MM.1S (cell line): ENCODE results near the gene PRMT1.
A peak's percentile ranks its signal among the peaks of the same experiment; 100 is the strongest.

Source experiments
- DNase-seq: peaks from one replicate; pipeline ENCODE4 v3.0.0-alpha.2; 2015
- H2AFZ ChIP-seq: fragments of 300-600 bp; sonication (generic); 2 replicates; pipeline ENCODE4 v1.6.0; 2016; ENCODE audit warnings: antibody characterized with exemption, low read length
- H3F3A ChIP-seq: fragments of 300-600 bp; sonication (generic); 2 replicates; pipeline ENCODE4 v1.6.1; 2016; ENCODE audit warnings: mild to moderate bottlenecking, antibody characterized with exemption, low read length, moderate library complexity, mixed read lengths; ENCODE audit not compliant: insufficient read depth
- H3K27ac ChIP-seq: fragments of 300-600 bp; sonication (generic); 2 replicates; pipeline ENCODE4 v1.5.1; 2016; ENCODE audit warnings: mild to moderate bottlenecking, low read length
- H3K27me3 ChIP-seq: fragments of 300-600 bp; sonication (generic); replicated peaks from 2 replicates; pipeline ENCODE4 v1.6.0; 2016; ENCODE audit warnings: low read length; ENCODE audit not compliant: insufficient read depth
- H3K36me3 ChIP-seq: fragments of 300-600 bp; sonication (generic); replicated peaks from 2 replicates; pipeline ENCODE4 v1.6.1; 2016; ENCODE audit warnings: mild to moderate bottlenecking, low read length, mixed read lengths; ENCODE audit not compliant: insufficient read depth
- H3K4me1 ChIP-seq: fragments of 300-600 bp; sonication (generic); 2 replicates; pipeline ENCODE4 v1.6.1; 2016; ENCODE audit warnings: low read length, mixed read lengths
- H3K4me2 ChIP-seq: fragments of 300-600 bp; sonication (generic); 2 replicates; pipeline ENCODE4 v1.6.0; 2016; ENCODE audit warnings: low read depth, low read length
- H3K4me3 ChIP-seq: fragments of 300-600 bp; sonication (generic); 2 replicates; pipeline ENCODE4 v1.5.1; 2016; ENCODE audit warnings: low read length, mixed read lengths
- H3K79me2 ChIP-seq: fragments of 300-600 bp; sonication (generic); 2 replicates; pipeline ENCODE4 v1.6.1; 2016; ENCODE audit warnings: mixed run types, low read length, mixed read lengths
- H3K9ac ChIP-seq: fragments of 300-600 bp; sonication (generic); 2 replicates; pipeline ENCODE4 v1.6.1; 2016; ENCODE audit warnings: low read length, mixed read lengths
- H3K9me2 ChIP-seq: fragments of 300-600 bp; sonication (generic); replicated peaks from 2 replicates; pipeline ENCODE4 v1.6.1; 2016; ENCODE audit warnings: mild to moderate bottlenecking, low read length, mixed read lengths; ENCODE audit not compliant: insufficient read depth
- H3K9me3 ChIP-seq: fragments of 300-600 bp; sonication (generic); replicated peaks from 2 replicates; pipeline ENCODE4 v1.6.1; 2016; ENCODE audit warnings: mild to moderate bottlenecking, low read length, mixed read lengths; ENCODE audit not compliant: insufficient read depth
- H4K20me1 ChIP-seq: fragments of 300-600 bp; sonication (generic); 2 replicates; pipeline ENCODE4 v1.6.1; 2016; ENCODE audit warnings: mild to moderate bottlenecking, low read length, moderate library complexity, mixed read lengths; ENCODE audit not compliant: insufficient read depth
- EZH2 ChIP-seq: fragments of 300-600 bp; sonication (generic); optimal IDR thresholded peaks from 2 replicates; pipeline ENCODE3; 2017; ENCODE audit warnings: low read depth, mild to moderate bottlenecking, antibody characterized with exemption, low read length, mixed read lengths
- EZH2phosphoT487 ChIP-seq: fragments of 300-600 bp; sonication (generic); IDR thresholded peaks from 2 replicates; pipeline ENCODE4 v1.6.1; 2018; ENCODE audit warnings: antibody characterized with exemption, low read length
- TF ChIP-seq, protein P1 (sequence below): fragments of 300-600 bp; sonication (generic); IDR thresholded peaks from 2 replicates; pipeline ENCODE4 v1.5.1; 2016; ENCODE audit warnings: antibody characterized with exemption, low read length, mixed read lengths

Gene PRMT1

DNA sequence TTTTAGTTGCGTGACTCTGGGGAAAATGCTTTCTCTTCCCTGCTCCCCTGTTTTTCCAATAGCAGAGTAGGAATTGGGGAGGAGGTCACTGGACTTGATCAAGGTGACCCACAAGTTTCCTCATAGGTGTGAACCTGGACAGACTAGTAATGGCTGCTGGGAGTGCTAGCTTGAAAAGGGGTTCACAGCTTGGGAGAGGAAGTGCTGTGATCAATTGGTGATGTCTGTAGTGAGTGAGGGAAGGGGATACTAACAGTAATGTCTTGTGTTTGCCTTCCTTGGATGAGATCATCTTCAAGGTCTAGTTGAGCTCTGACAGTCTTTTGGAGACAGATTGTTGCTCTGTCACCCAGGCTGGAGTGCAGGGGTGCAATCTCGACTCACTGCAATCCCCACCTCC lies 9.6 kb upstream of the PRMT1 start:
- TF ChIP-seq EZH2 (no peak), EZH2phosphoT487 (no peak)
- TF ChIP-seq, protein P1, sequence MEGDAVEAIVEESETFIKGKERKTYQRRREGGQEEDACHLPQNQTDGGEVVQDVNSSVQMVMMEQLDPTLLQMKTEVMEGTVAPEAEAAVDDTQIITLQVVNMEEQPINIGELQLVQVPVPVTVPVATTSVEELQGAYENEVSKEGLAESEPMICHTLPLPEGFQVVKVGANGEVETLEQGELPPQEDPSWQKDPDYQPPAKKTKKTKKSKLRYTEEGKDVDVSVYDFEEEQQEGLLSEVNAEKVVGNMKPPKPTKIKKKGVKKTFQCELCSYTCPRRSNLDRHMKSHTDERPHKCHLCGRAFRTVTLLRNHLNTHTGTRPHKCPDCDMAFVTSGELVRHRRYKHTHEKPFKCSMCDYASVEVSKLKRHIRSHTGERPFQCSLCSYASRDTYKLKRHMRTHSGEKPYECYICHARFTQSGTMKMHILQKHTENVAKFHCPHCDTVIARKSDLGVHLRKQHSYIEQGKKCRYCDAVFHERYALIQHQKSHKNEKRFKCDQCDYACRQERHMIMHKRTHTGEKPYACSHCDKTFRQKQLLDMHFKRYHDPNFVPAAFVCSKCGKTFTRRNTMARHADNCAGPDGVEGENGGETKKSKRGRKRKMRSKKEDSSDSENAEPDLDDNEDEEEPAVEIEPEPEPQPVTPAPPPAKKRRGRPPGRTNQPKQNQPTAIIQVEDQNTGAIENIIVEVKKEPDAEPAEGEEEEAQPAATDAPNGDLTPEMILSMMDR = no peak
- peak overlapping the region; percentile 92; the same call in 1 of the 2 replicates for H3K4me2 ChIP-seq
- no peaks in the 10 kb centered on the region for H4K20me1 ChIP-seq
- no peak overlapping the region for H3K9ac ChIP-seq
- no peak overlapping the region for H3K4me3 ChIP-seq
- no peaks in the 10 kb centered on the region for H3K9me2 ChIP-seq
- no peaks in the 10 kb centered on the region for H3K36me3 ChIP-seq
- H3K27me3 ChIP-seq = no peaks in the 10 kb centered on the region
- H2AFZ ChIP-seq = no peak overlapping the region
- H3K27ac ChIP-seq = no peak overlapping the region
- H3K9me3 ChIP-seq = no peaks in the 10 kb centered on the region
- H3K79me2 ChIP-seq = peaks cover 44% of the 10 kb centered on the region
- DNase-seq = no peak
- H3F3A ChIP-seq = peaks cover 37% of the 10 kb centered on the region
- H3K4me1 ChIP-seq = peaks cover 26% of the 10 kb centered on the region

DNA sequence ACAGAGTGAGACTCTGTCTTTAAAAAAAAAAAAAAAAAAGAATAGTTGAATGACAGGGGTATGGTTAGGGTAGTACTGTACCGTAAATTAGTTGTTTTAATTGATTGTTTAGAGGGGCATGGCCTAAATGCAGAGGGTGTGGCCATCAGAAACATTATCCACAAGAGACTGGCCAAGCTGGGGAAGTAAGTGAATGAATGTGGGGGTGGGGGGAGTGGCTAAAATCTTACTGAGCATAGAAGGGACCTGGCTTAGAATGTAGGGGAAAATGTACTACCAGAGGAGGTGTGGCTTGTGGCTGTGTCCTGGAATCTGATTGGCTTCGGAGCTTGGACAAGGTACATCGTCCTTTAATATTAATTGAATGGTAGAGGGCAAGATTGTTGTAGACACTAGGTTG lies 7.6 kb upstream of the PRMT1 start:
- Histone ChIP-seq H3K4me2 (no peak overlapping the region), H3K4me3 (no peak overlapping the region), H2AFZ (no peak overlapping the region), H3K9me2 (no peaks in the 10 kb centered on the region), H4K20me1 (no peaks in the 10 kb centered on the region), H3K4me1 (peaks cover 17% of the 10 kb centered on the region), H3K9ac (no peak overlapping the region), H3K9me3 (no peaks in the 10 kb centered on the region), H3K79me2 (peaks cover 33% of the 10 kb centered on the region), H3K36me3 (no peaks in the 10 kb centered on the region), H3F3A (peaks cover 28% of the 10 kb centered on the region), H3K27ac (no peak overlapping the region), H3K27me3 (no peaks in the 10 kb centered on the region)
- TF ChIP-seq EZH2 = no peak
- TF ChIP-seq, protein P1 = no peak
- TF ChIP-seq EZH2phosphoT487 = no peak
- DNase-seq = no peak

DNA sequence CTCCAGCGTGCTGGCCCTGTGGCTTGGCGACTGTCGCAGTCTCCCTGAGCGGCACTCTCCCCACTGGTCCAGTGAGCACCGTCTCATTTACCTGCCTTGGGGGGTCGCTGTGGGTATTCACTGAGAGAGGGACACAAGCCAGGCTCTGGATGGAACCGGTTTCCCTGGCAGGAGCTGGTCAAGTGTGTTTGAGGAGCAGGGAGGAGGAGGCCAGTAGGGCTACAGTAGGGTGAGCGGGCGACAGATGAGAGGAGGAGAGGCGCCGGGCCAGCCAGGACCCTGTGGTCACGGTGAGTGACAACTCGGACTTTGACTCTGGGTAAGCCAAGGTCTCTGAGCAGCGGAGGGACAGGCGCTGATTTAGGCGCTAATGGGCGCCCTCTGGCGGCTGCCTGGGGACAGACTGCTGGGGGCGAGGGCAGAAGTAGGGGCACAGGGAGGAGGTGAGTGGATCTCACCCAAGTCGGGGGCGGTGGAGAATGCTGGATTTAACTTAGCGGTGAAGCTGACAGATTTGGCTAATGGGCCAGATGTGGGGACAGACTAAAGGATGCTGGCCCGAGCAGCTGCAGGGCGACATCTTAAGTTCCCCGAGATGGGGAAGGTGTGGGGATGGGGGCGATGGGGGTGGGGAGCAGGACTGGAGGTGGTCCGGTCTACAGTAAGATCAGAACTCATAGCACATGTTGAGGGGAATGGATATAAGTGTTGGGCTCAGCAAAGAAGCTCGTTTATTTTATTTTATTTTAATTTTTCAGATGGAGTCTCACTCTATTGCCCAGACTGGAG lies 4.7 kb upstream of the PRMT1 start:
- Histone ChIP-seq H3K4me2 (peak overlapping the region; percentile 74; the same call in 1 of the 2 replicates), H3K79me2 (peaks cover 11% of the 10 kb centered on the region), H3K27ac (peak overlapping the region; percentile 24; the same call in 1 of the 2 replicates), H3K9me2 (no peaks in the 10 kb centered on the region), H4K20me1 (no peaks in the 10 kb centered on the region), H2AFZ (peak overlapping the region; percentile 56), H3K9ac (peak overlapping the region; percentile 22; the same call in 1 of the 2 replicates), H3K4me3 (0 out of 2 replicates have a peak overlapping the region, but pooled peaks have one; percentile 23), H3K4me1 (peaks cover 11% of the 10 kb centered on the region), H3K9me3 (no peaks in the 10 kb centered on the region), H3K36me3 (no peaks in the 10 kb centered on the region), H3F3A (peaks cover 32% of the 10 kb centered on the region), H3K27me3 (no peaks in the 10 kb centered on the region)
- peak; percentile 80 for DNase-seq
- no peak for TF ChIP-seq EZH2phosphoT487
- TF ChIP-seq, protein P1 = peak; percentile 95
